Naive thymus-derived CD8-positive, alpha-beta T cell (primary cell): ENCODE results near the gene NDRG3. TPM values are rescaled to one million over a fixed set of nuclear protein-coding genes. Genes with fewer than 3 reads are reported as not detected.
A peak's percentile ranks its signal among the peaks of the same experiment; 100 is the strongest.
"Not testable (repeated sequence)": the region's sequence is repeated elsewhere in the genome, so short reads cannot be mapped to it uniquely, and the experiment has no call there.

Source experiments
- ATAC-seq, 2 donors: fragments of 150-1000 bp; cut with Tn5 transposase in 1 of 2; sonication (Bioruptor Pico), chemical (Tn5 transposase) in 1 of 2; 1 replicate in 1 of 2; 2 replicates in 1 of 2; pipeline ENCODE4 v1.10.0; 2021; ENCODE audit warnings: mild to moderate bottlenecking in 2 of 2, moderate library complexity in 2 of 2
- POLR2A ChIA-PET: fragments of 350-600 bp; sonication (Branson Sonifier 250); formaldehyde crosslinking; loops from one replicate; lab custom pipeline; 2021; ENCODE audit warnings: antibody characterized with exemption; lab: Charles Lee
- DNase-seq, 10 donors: peaks; one replicate each; pipeline versions ENCODE4 v3.0.0 to v3.0.0-alpha.2; 2020 to 2022
- H3K27ac Mint-ChIP-seq, 10 donors: one replicate each; pipeline ENCODE4 v1.8.0; 2020 to 2022; ENCODE audit warnings: mild to moderate bottlenecking in 10 of 10, mixed read lengths in 10 of 10, moderate library complexity in 4 of 10, inconsistent platforms in 1 of 10
- H3K27me3 Mint-ChIP-seq, 5 donors: one replicate each; pipeline ENCODE4 v1.8.0; 2021 to 2022; ENCODE audit warnings: mixed read lengths in 5 of 5
- H3K36me3 Mint-ChIP-seq, 3 donors: one replicate each; pipeline ENCODE4 v1.8.0; 2020 to 2022; ENCODE audit warnings: mixed read lengths in 3 of 3, mild to moderate bottlenecking in 2 of 3, inconsistent platforms in 1 of 3
- H3K4me1 Mint-ChIP-seq, 4 donors: one replicate each; pipeline ENCODE4 v1.8.0; 2021 to 2022; ENCODE audit warnings: mixed read lengths in 4 of 4
- H3K4me3 Mint-ChIP-seq, 10 donors: one replicate each; pipeline ENCODE4 v1.8.0; 2020 to 2022; ENCODE audit warnings: mild to moderate bottlenecking in 10 of 10, mixed read lengths in 10 of 10, moderate library complexity in 6 of 10, inconsistent platforms in 1 of 10
- H3K9me3 Mint-ChIP-seq, 9 donors: one replicate each; pipeline ENCODE4 v1.8.0; 2020 to 2022; ENCODE audit warnings: mixed read lengths in 9 of 9, mild to moderate bottlenecking in 3 of 9, inconsistent platforms in 1 of 9, moderate library complexity in 1 of 9
- polyA plus RNA-seq, 3 donors: library from polyadenylated mRNA; unstranded; fragments of 300-500 nt; fragmentation: Illumina TruSeq; gene quantifications; one replicate each; pipeline ENCODE4 v1.2.3, GENCODE V29; 2021
- total RNA-seq, 8 experiments: library from RNA in 2 of 8; stranded (reverse) in 2 of 8; gene quantifications; one replicate each; pipeline ENCODE4 v1.2.3 and lab custom pipeline; 2021 to 2026

The NDRG3 gene
- total and polyA plus RNA-seq, 5 experiments from 2014 or later: 28.9 to 44.5 (median 40.0) TPM

DNA sequence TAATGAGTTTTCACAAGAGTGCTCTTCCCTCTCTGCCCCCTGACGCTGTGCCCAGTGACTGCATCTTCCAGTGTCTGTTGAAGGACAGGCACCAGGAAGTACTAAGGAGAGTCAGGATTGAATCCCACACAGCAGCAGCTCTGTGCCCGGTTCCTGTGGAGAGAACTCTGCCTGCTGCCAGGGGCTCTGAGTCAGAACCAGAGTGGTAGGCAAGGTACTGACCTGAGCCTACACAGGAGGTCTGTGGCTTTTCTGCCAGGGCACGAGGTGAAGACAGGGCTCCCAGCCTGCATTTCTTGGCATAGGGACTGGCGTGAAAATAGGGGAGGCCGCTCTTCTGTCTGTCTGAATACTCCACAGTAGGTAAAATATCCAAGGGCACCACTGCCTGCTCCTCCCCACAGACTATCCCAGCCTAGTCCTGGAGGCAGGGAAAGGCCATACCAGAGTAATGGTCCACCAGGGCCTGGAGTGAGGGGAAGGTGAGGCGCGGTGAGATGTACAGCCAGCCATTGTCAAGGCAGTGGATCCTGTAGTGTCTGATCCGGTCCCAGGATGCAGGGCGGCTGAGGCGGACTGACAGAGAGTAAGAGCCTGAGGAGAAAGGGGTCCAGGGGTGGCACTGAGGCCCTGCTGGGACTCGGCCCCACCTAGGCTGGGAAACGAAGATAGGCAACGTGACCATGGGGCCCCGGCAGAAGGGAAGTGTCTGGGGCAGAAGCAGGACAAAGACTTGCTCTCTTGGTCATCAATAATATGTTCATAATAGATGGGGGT, 130.9 kb downstream of the NDRG3 start:
- Mint-ChIP-seq H3K27me3 (no peaks in the 10 kb centered on the region), H3K9me3 (no peaks in the 10 kb centered on the region), H3K36me3 (peaks cover 0 to 72% (median 8%) of the 10 kb centered on the region in 3 donors), H3K27ac (peak overlapping the region in 8 of 10 donors; percentile 9 to 77 (median 43)), H3K4me1 (peaks cover 11 to 30% (median 13%) of the 10 kb centered on the region in 4 donors), H3K4me3 (no peak overlapping the region)
- POLR2A ChIA-PET: interaction anchor here (1.5 to 7.0 kb wide), 2 partner anchors 9 to 29 kb away, joined by 6 to 65 read pairs; partner anchors contain the start of gene SLA2
- DNase-seq (no peak), ATAC-seq (no peak)

GRCh38 chr20:36613974-36614373, 131.9 kb downstream of the NDRG3 start:
- Mint-ChIP-seq H3K27ac (peak overlapping the region in 9 of 10 donors; percentile 9 to 81 (median 52)), H3K36me3 (peaks cover 0 to 79% (median 10%) of the 10 kb centered on the region in 3 donors), H3K4me1 (peaks cover 11 to 33% (median 14%) of the 10 kb centered on the region in 4 donors), H3K9me3 (no peaks in the 10 kb centered on the region), H3K4me3 (peak overlapping the region in 1 of 10 donors; percentile 45), H3K27me3 (no peaks in the 10 kb centered on the region)
- POLR2A ChIA-PET: interaction anchor here (0.9 to 7.0 kb wide), 3 partner anchors 10 to 30 kb away, joined by 3 to 65 read pairs (median 6); partner anchors contain the start of gene SLA2
- ATAC-seq (no peak), DNase-seq (no peak)

DNA sequence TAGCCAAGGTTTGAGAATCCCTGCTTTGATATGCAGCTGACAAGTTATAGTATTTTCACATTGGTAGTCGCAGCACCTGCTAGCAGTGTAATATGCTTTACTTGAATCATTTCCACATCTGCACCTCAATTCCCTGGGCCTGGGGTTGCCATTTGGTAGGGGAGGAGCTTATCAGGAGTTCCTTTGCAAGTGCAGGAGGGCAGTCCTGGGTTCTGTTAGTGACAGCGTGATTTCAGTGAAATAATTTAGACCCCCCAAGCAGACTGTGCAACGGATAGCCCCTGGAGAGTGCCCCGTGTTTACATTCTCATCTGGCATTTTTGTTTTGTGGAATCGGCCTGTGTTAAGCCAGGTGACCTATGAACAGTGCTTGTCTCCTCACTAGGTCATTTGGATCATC, 134.3 kb downstream of the NDRG3 start:
- no peak overlapping the region for H3K4me3 Mint-ChIP-seq
- H3K27me3 Mint-ChIP-seq: no peaks in the 10 kb centered on the region
- H3K36me3 Mint-ChIP-seq: peaks cover 0 to 78% (median 10%) of the 10 kb centered on the region in 3 donors
- H3K4me1 Mint-ChIP-seq: peaks cover 15 to 42% (median 25%) of the 10 kb centered on the region in 4 donors
- DNase-seq: no peak
- peak overlapping the region in 7 of 10 donors; percentile 29 to 50 (median 46) for H3K27ac Mint-ChIP-seq
- POLR2A ChIA-PET: interaction anchor here (0.6 to 7.0 kb wide), 3 partner anchors 32 to 78 kb away, joined by 3 to 65 read pairs (median 3); partner anchors contain the start of gene SLA2
- H3K9me3 Mint-ChIP-seq: no peaks in the 10 kb centered on the region
- ATAC-seq: no peak

DNA sequence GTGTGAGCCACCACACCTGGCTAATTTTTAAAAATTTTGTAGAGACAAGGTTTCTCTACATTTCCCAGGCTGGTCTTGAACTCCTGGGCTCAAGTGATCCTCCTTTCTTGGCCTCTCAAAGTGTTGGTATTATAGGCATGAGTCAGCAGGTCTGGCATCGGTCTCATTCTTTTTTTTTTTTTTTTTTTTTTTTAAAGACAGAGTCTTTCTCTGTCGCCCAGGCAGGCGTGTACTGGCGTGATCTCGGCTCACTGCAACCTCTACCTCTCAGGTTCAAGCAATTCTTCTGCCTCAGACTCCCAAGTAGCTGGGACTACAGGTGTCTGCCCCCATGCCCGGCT, 137.5 kb downstream of the NDRG3 start:
- not testable (repeated sequence) for H3K27me3 Mint-ChIP-seq, H3K9me3 Mint-ChIP-seq, ATAC-seq, DNase-seq
- Mint-ChIP-seq H3K4me1 (peaks cover 20 to 50% (median 36%) of the 10 kb centered on the region in 4 donors), H3K27ac (peak overlapping the region in 7 of 10 donors; percentile 31 to 98 (median 81)), H3K36me3 (peaks cover 0 to 56% (median 5%) of the 10 kb centered on the region in 3 donors), H3K4me3 (peak overlapping the region in 2 of 10 donors; percentile 15 to 96)
- POLR2A ChIA-PET: interaction anchor here (0.7 to 7.0 kb wide), 6 partner anchors 13 to 255 kb away, joined by 4 to 65 read pairs (median 6); partner anchors contain the start of gene SLA2

GRCh38 chr20:36607586-36608387, 138.1 kb downstream of the NDRG3 start:
- POLR2A ChIA-PET: interaction anchor here (0.7 to 7.0 kb wide), 7 partner anchors 12 to 256 kb away, joined by 4 to 68 read pairs (median 7); partner anchors contain the start of gene SLA2

DNA sequence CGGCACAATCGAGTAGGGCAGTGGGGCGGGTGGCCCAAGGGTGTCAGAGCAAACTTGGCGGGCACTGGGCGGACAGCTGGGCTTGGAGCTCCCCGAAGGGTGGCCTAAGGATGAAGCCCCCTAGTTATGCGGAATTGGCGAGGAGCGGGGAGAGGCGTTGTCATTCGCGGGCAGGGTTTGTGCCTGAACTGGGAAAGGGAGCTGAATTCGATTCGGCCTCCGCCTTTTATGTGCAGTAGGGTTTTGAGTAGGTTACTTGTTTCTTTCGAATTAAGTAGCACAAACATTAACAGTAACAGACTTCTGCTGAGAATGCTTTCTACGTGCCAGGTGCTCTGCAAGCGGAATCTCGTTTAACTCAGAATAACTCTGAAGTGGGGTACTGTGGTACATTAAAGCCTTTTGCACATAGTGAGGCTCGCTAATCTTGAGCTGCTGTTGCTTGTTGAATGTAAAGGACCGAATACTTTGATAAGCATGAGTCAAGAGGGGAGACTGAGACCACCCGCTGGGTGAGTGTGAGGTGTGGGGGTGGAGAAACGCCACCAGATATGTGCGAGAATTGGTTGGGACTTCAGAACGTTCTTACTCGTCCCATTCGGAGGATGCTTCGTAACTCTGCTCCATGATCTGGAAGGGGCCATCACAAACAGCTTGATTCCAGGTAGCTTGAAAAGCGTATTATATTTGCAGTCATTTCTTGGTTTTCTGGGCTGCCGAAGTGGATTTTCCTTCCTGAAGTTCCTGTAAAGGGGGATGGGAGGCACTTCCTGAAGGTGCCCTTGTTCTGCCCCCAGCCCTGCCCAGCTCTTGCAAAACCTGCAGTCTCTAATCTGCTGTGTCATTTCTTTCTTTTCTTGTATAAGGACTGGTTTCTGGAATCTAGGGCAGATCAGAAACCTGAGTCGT, 139.5 kb downstream of the NDRG3 start:
- peaks cover 0 to 37% (median 5%) of the 10 kb centered on the region in 3 donors for H3K36me3 Mint-ChIP-seq
- peak overlapping the region; percentile 92 to 98 (median 96) for H3K4me3 Mint-ChIP-seq
- H3K27ac Mint-ChIP-seq: peak overlapping the region; percentile 92 to 99 (median 96)
- H3K27me3 Mint-ChIP-seq: no peaks in the 10 kb centered on the region
- peak in 2 of 10 donors; percentile 9 to 24 for DNase-seq
- no peak for ATAC-seq
- no peaks in the 10 kb centered on the region for H3K9me3 Mint-ChIP-seq
- peaks cover 15 to 44% (median 27%) of the 10 kb centered on the region in 4 donors for H3K4me1 Mint-ChIP-seq
- POLR2A ChIA-PET: interaction anchor here (0.5 to 25.2 kb wide), 22 partner anchors 11 to 437 kb away, joined by 3 to 448 read pairs (median 4); partner anchors contain the start of genes DSN1, NDRG3, SLA2 and TGIF2

More at GRCh38 chr20:36607586-36608387, 138.1 kb downstream of the NDRG3 start:
- no peak for DNase-seq
- H3K4me1 Mint-ChIP-seq: peaks cover 18 to 45% (median 30%) of the 10 kb centered on the region in 4 donors
- peaks cover 0 to 51% (median 5%) of the 10 kb centered on the region in 3 donors for H3K36me3 Mint-ChIP-seq
- H3K9me3 Mint-ChIP-seq: no peaks in the 10 kb centered on the region
- H3K27ac Mint-ChIP-seq: peak overlapping the region; percentile 66 to 99 (median 94)
- H3K27me3 Mint-ChIP-seq: no peaks in the 10 kb centered on the region
- ATAC-seq: no peak
- peak overlapping the region; percentile 41 to 97 (median 96) for H3K4me3 Mint-ChIP-seq

GRCh38 chr20:36605399-36606157, 140.3 kb downstream of the NDRG3 start, which contains the start of gene RAB5IF:
Gene RAB5IF (plus strand): TSS chr20:36605779. CDS start chr20:36605952, 173 bp downstream.
- Mint-ChIP-seq H3K4me3 (peak within 1 kb of the TSS; percentile 92 to 98 (median 96)), H3K27ac (peak within 1 kb of the TSS; percentile 92 to 99 (median 96)), H3K27me3 (no peaks in the 10 kb centered on the region), H3K4me1 (peaks cover 15 to 45% (median 26%) of the 10 kb centered on the region in 4 donors), H3K9me3 (no peaks in the 10 kb centered on the region), H3K36me3 (peaks cover 0 to 28% (median 5%) of the 10 kb centered on the region in 3 donors)
- POLR2A ChIA-PET: interaction anchor here (0.6 to 25.2 kb wide), 26 partner anchors 10 to 651 kb away, joined by 3 to 448 read pairs (median 4); partner anchors contain the start of genes DSN1, NDRG3, SCAND1 and SLA2
- DNase-seq: peak; percentile 97 to 99 (median 99)
- peak; percentile 90 to 92 for ATAC-seq

GRCh38 chr20:36604952-36605398, 140.9 kb downstream of the NDRG3 start:
- DNase-seq (peak in 6 of 10 donors; percentile 28 to 73 (median 40)), ATAC-seq (peak; percentile 30 to 37)
- Mint-ChIP-seq H3K4me3 (peak overlapping the region; percentile 92 to 98 (median 96)), H3K27ac (peak overlapping the region; percentile 87 to 99 (median 96)), H3K36me3 (peaks cover 0 to 22% (median 3%) of the 10 kb centered on the region in 3 donors), H3K27me3 (no peaks in the 10 kb centered on the region), H3K4me1 (peaks cover 17 to 48% (median 30%) of the 10 kb centered on the region in 4 donors), H3K9me3 (no peaks in the 10 kb centered on the region)
- POLR2A ChIA-PET: interaction anchor here (0.7 to 25.2 kb wide), 23 partner anchors 9 to 656 kb away, joined by 3 to 448 read pairs (median 5); partner anchors contain the start of genes DSN1, NDRG3, SCAND1 and SLA2
